Nucleus accumbens (tissue), 56 donors: ENCODE data around the gene PLCB4.

Experiments
- DNase-seq, 56 donors: peaks; one replicate each; lab custom pipeline; 2025; lab: John Stamatoyannopoulos, UW

The PLCB4 gene

GRCh38 chr20:9093218-9093957 lies 24.5 kb downstream of the PLCB4 start:
- DNase-seq = no peak

GRCh38 chr20:9099372-9099771 lies 30.5 kb downstream of the PLCB4 start:
- DNase-seq = no peak

- no peak for DNase-seq
These were observed 31.8 kb downstream of the PLCB4 start for GRCh38 chr20:9100691-9101090.

GRCh38 chr20:9102456-9102855 lies 33.6 kb downstream of the PLCB4 start:
- no peak for DNase-seq

- DNase-seq = no peak
These were observed 35.1 kb downstream of the PLCB4 start for GRCh38 chr20:9103955-9104354.

GRCh38 chr20:9108260-9108659 lies 39.4 kb downstream of the PLCB4 start:
- no peak for DNase-seq

GRCh38 chr20:9109566-9109965 lies 40.7 kb downstream of the PLCB4 start:
- DNase-seq = no peak

GRCh38 chr20:9110365-9110764 lies 41.5 kb downstream of the PLCB4 start:
- no peak for DNase-seq

- no peak for DNase-seq
These were observed 42.1 kb downstream of the PLCB4 start for GRCh38 chr20:9110916-9111432.

GRCh38 chr20:9112541-9113515 lies 43.9 kb downstream of the PLCB4 start:
- no peak for DNase-seq

GRCh38 chr20:9114709-9115108 lies 45.8 kb downstream of the PLCB4 start:
- no peak for DNase-seq

GRCh38 chr20:9117548-9117947 lies 48.7 kb downstream of the PLCB4 start:
- DNase-seq = no peak

GRCh38 chr20:9119776-9120175 lies 50.9 kb downstream of the PLCB4 start:
- peak in 22 of 56 donors; percentile 1 to 46 (median 9) for DNase-seq

- DNase-seq = no peak
These were observed 52.3 kb downstream of the PLCB4 start for GRCh38 chr20:9121211-9121610.

- no peak for DNase-seq
These were observed 53.7 kb downstream of the PLCB4 start for GRCh38 chr20:9122571-9122970.

GRCh38 chr20:9126527-9126926 lies 57.6 kb downstream of the PLCB4 start:
- no peak for DNase-seq

GRCh38 chr20:9128568-9128967 lies 59.7 kb downstream of the PLCB4 start:
- DNase-seq = no peak

GRCh38 chr20:9129756-9130155 lies 60.9 kb downstream of the PLCB4 start:
- no peak for DNase-seq

GRCh38 chr20:9130521-9130920 lies 61.6 kb downstream of the PLCB4 start:
- no peak for DNase-seq

GRCh38 chr20:9131841-9132240 lies 63.0 kb downstream of the PLCB4 start:
- DNase-seq = no peak

GRCh38 chr20:9134346-9134745 lies 65.5 kb downstream of the PLCB4 start:
- no peak for DNase-seq
